ENCODE measurements around the gene NXPH4.

The NXPH4 gene

DNA sequence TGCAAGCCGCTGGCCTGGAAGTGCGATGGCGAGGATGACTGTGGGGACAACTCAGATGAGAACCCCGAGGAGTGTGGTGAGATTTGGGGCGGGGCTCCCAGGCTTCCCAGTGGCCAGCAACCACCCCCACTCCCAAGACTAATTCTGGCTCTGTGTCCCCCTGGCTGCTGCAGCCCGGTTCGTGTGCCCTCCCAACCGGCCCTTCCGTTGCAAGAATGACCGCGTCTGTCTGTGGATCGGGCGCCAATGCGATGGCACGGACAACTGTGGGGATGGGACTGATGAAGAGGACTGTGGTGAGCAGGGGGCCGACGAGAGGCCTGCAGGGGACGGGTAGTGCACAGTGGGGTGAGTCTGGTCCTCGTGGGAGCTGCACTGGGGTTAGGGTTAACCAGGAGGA, 12.1 kb upstream of the NXPH4 start:
- no peak for DNase-seq

DNA sequence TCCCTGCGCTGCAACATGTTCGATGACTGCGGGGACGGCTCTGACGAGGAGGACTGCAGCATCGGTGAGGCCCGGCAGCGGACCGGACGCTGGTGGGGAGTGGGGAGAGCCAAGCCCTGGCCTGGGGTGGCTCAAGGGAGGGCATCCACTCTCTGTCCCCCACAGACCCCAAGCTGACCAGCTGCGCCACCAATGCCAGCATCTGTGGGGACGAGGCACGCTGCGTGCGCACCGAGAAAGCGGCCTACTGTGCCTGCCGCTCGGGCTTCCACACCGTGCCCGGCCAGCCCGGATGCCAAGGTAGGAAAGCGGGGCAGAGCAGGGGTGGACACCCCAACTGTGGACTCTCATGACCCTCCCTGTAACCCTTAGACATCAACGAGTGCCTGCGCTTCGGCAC, 11.4 kb upstream of the NXPH4 start:
- no peak for DNase-seq

DNA sequence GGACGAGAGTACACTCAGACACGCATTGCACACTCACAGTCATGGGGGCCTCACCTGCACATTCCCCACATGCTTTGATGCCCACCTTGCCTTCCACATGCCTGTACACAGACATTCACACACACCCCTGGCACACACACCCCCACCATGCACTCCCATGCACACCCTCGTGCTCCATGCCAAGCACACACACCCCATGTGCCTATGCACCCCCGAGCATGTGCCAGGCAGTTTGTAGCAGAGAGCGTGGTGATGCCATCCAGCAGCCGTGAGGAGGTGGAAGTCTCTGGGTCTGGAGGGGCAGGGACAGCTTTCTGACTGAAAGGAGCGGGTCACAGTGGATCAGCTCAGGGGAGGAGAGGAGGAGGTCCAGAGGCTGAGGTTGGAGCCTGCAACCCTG, 10.7 kb upstream of the NXPH4 start:
- no peak for DNase-seq

DNA sequence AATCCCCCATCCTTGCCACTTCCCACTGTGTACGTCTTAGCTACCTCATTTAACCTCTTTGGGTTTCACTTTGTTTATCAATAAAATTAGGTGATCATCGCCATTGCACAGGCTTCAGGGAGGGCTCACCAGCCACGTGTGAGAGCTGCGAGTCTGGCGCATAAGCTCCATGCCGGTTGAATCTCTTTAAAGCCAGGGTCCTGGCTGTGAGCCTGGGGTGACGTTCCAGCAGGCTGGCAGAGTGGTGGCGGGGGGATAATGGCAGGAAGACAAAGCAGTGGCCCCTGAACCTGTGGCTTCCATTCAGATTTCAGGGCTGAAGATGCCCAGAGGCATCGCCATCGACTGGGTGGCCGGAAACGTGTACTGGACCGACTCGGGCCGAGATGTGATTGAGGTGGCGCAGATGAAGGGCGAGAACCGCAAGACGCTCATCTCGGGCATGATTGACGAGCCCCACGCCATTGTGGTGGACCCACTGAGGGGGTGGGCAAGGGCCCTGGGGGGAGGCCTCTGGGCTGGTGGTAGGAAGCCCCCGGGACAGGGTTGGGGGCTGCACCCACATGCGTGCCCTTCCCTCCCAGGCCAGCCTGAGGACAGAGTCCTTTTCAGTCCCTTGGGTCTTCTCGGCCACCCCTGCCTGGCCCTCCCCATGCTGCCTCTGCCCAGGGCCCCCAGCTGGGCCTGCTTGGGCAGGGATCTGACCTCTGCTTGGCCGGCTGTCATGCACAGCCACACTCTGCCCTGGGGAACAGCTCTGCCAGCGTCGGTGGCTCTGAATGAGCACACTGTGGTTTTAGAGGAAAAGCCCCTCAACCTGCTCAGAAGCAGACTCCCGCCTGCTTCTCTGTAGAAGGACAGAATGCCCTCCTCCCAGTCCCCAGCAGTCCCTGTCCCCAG, 8.6 kb upstream of the NXPH4 start:
- no peak for DNase-seq

DNA sequence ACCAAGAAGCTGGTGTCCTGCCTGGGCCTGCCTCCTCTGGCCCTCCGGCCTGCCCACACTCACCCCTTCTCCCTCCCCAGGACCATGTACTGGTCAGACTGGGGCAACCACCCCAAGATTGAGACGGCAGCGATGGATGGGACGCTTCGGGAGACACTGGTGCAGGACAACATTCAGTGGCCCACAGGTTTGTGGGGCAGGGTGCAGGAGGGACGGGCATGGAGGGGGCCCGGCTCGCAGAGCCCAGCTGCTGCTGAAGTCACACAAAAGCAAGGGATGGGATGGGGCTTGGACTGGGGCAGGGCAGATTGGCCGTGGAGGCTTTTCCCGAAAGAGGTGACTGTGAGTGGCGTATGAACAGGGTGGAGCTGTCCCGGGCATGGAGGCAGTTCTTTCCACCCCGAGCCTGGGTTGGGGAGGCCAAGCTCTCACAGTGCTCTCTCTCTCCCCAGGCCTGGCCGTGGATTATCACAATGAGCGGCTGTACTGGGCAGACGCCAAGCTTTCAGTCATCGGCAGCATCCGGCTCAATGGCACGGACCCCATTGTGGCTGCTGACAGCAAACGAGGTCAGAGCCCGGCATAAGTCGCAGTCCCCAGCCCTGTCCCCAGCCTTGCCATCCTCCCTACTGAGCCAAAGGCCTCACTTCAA, 7.8 kb upstream of the NXPH4 start:
- no peak for DNase-seq

DNA sequence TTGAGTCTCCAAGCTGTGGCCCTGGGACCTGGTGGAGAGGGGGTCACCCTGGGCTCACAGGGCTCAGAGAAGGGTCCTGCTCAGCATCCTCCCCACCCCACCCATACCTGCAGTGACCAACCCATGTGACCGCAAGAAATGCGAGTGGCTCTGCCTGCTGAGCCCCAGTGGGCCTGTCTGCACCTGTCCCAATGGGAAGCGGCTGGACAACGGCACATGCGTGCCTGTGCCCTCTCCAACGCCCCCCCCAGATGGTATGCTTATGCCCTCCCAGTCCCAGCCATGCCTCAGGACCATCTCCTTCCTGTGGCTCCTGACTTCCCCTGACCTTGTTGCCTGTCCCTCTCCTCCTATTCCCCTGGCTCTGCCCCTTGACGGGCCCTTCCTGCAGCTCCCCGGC, 6.7 kb upstream of the NXPH4 start:
- DNase-seq = no peak

DNA sequence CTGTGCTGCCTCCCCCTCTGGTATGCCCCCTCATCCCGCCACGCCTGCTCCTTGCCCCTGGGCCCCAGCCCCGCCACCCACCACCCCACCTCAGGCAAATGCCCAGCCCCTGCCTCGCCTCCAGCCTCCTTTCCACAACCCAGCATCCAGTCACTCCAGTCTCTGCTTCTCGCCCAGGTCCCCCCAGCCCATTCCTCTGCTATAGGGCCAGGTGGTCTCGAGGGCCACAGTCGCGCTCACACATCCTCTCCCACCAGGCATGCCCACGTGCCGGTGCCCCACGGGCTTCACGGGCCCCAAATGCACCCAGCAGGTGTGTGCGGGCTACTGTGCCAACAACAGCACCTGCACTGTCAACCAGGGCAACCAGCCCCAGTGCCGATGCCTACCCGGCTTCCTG, 6.1 kb upstream of the NXPH4 start:
- no peak for DNase-seq

DNA sequence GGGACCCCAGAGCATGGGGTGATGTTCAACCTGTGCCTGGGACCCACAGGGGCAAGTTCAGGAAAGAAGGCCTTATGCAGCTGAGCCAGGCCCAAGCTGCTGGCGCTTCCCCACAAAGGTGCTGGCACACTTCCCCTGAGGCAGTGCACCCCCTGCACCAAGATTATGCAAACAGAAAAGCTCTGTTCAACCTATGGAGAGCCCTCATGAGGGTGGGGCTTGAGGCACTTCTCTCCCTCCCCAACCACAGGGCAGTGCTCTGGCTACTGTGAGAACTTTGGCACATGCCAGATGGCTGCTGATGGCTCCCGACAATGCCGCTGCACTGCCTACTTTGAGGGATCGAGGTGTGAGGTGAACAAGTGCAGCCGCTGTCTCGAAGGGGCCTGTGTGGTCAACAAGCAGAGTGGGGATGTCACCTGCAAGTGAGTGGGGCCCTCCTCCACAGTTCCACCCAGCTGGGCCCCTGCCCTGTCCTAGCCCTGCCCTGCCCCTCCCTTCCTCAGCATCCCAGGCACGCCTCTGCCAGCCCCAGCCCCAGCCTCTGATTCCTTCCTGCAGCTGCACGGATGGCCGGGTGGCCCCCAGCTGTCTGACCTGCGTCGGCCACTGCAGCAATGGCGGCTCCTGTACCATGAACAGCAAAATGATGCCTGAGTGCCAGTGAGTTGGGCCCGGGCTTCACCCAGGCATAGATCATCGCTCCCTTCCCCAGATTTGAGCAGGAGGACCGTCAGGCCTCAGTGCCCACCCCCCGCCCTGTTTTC, 5.5 kb upstream of the NXPH4 start:
- DNase-seq = no peak

DNA sequence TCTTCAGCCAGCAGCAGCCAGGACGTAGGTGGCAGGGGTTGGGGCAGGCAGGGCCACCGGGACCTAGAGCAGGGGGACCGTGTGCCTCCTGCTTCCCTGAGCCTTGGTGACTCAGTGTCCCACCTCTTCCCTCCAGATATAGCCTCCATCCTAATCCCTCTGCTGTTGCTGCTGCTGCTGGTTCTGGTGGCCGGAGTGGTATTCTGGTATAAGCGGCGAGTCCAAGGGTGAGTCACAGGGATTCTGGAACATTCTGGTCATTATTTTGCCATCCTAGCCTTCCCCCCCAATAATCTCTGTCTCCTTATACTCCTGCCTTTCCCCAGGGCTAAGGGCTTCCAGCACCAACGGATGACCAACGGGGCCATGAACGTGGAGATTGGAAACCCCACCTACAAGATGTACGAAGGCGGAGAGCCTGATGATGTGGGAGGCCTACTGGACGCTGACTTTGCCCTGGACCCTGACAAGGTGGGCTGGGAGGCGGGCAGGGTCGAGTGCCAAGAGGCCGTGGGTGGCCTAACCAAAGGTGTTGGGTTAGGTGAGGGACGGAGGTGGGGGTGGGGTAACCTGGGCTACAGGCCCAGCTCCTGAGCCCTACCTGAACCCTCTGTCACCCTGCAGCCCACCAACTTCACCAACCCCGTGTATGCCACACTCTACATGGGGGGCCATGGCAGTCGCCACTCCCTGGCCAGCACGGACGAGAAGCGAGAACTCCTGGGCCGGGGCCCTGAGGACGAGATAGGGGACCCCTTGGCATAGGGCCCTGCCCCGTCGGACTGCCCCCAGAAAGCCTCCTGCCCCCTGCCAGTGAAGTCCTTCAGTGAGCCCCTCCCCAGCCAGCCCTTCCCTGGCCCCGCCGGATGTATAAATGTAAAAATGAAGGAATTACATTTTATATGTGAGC, 4.5 kb upstream of the NXPH4 start:
- no peak for DNase-seq

DNA sequence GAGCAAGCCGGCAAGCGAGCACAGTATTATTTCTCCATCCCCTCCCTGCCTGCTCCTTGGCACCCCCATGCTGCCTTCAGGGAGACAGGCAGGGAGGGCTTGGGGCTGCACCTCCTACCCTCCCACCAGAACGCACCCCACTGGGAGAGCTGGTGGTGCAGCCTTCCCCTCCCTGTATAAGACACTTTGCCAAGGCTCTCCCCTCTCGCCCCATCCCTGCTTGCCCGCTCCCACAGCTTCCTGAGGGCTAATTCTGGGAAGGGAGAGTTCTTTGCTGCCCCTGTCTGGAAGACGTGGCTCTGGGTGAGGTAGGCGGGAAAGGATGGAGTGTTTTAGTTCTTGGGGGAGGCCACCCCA, 3.9 kb upstream of the NXPH4 start:
- no peak for DNase-seq

DNA sequence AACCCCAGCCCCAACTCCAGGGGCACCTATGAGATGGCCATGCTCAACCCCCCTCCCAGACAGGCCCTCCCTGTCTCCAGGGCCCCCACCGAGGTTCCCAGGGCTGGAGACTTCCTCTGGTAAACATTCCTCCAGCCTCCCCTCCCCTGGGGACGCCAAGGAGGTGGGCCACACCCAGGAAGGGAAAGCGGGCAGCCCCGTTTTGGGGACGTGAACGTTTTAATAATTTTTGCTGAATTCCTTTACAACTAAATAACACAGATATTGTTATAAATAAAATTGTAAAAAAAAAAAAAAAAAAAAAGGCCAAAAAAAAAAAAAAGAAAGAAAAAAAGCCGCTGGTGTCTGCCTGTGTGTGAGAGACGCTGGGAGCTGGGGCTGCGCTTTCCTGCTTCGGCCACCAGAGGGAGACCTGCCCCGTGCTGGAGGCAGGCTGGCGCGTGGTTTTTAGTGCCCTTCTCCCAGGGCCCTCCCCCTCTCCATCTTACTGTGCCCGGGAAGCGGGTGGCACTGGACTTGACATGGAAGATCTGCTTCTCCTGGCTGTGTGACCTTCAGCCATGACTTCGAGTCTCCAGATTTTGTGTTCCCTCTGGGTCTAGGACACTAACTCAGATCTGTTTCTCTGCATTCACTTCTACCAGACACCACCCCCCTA, 3.4 kb upstream of the NXPH4 start:
- DNase-seq = peak; percentile 91

DNA sequence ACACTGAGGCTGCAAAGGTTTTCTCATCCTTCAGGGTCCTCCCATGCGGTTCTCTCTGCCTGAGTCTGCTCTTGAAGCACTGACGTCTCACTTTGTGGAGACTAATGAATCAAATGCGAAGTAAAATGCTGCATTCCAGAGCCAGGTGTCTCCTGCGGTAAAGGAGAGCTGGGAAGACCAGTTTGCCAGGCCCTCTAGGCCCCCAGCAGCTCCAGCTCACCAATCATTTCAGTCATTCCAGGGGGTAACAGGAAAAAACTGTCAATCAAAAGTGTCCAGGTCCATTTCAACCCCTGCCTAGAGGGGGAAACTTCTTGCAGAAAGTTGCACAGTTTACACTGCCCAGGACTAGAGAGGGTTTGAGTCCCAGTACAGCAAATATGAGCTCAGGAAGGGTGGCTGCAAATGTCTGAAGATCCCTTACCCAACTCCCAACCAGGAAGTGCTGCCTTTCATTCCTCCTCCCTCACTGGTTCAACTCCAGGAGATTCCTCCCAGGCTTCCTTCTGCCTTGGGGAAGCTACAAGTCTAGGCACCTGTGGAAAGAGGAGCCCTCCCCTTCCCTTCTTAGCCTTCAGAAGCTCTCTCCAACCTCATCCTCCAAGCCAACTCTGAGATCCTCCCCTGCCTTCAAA, 2.7 kb upstream of the NXPH4 start:
- DNase-seq = no peak

DNA sequence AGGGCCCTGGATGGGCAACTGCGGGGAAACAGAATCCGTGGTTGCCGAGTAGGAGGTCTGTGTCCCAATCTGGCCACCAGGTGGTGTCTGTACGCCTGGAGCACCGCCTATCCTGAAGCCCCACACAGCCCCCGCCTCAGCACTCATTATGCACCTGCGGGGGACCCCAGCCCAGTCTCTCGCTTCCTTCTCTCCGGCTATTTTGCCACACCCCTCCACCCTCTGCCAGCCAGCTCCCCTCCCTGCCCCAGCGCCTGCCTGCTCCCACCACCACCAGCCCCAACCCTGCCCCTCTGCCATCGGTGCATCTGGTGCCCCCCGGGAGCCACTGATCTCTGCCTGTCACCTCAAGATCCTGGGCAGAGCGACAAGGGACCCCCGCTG, 2.2 kb upstream of the NXPH4 start:
- peak; percentile 67 for DNase-seq

DNA sequence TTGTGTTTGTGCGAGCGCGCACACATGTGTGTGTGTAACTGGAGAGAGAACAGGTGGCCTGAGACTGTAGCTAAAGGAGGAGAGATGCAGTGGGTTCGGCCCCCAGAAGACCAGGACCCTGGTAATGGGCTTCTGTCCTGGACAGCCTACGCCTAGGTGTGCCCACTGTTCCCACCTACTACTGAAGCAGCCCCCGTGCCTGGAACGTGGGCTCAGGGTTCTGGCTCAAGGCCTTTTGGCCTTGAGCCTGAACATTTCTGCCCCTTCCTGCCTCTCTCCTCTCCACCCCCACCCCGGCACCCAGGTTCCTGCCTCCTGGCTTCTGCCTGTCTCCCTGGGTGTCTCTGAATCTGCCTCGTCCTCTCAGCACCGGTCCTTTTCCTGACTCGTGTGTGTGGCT, 1.5 kb upstream of the NXPH4 start:
- DNase-seq = no peak

DNA sequence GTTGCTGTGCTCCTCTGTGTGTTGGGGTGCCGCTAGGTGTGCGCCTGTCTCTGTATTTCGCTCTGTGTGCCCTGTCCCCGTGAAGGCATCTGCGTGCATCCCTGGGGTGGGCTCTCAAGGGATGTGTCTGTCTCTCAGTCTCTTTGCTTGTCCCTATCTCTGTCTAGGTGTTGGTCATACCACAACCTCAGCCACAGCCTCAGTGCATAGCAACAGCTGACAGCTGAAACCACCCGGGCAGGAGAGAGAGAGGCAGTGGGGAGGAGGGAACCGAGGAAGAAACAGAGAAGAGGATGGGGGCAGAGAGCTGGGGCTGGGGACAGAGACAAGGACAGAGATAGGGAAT, 953 bp upstream of the NXPH4 start:
- no peak for DNase-seq

DNA sequence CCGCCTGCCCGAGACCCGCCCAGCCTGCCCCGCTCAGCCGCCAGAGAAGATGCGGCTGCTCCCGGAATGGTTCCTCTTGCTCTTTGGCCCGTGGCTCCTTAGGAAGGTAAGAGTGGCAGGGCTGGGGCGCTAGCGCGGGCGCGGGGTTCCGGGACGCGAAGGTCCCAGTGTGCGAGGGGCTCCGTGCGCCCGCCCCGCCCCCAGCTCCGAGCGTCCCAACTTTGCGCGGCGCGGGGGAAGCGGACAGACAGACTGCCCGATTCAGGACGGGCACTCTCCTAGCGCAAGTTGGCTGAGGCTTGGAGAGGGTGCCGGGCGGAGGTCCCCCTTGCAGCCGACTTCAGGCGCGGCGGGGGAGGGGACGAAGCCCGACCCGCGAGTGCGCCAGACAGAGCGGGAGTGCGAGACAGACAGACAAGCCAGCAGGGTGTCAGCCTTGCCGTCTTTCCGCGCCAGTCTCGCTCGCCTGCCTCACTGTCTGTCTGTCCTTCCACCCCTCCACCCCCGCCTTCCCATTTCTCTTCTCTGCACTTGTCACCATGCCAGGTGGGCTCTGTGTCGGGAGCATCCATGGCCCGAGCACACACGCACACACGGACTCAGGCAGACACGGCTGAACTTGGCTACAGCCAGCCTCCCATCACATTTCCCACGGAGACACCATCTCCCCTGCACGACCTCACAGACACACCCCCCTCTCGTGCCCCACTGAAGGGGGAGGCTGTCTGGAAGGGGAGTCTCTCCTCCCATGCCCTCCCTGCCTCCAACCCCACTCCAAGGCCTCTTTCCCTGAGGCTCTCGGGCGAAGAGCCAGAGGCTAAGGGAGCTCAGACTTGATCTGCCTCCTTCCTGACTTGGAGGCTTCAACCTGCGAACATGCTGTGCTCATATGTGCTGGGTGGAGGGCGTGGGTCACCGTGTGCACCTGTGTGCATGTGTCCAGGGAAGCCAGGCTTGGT, 606 bp downstream of the NXPH4 start:
- DNase-seq = no peak

DNA sequence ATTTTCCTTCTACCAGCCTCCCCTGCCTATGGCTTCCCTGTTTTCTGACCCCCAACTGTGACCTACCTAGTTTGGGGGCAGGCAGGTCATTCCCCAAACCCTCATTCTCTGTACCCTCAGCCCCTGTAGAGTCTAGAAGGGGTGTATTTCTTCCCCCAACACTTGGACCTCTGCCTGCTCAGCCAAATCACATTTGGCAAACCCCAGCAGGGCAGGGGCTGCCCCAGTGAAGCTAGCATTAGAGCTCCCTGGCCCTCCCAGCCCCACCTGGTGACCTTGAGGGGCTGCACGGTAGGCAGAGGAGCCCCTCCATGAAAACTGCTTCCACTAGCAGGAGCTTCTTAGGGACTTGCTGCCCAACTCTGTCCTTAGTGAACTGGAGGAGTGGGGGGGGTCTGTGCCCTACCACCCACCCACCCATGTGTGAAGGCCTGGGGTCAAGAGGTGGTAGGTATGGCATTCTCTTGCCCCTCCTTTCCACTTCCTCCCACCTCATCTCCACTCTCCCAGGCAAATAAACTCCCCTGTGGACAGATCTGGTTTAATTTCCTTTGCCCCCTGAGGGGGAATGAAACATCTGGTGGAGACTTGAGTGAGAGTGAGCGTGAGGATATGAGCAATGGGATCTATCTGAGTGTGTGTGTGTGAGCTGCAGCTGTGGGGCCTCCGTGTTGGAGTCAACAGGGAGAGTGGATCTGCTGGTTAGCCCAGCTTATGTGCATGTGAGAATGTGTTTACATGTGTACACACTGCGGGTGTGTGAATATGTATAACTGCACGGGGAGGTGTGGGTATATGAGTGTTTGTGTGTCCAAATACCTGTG, 1.6 kb downstream of the NXPH4 start:
- DNase-seq = no peak

DNA sequence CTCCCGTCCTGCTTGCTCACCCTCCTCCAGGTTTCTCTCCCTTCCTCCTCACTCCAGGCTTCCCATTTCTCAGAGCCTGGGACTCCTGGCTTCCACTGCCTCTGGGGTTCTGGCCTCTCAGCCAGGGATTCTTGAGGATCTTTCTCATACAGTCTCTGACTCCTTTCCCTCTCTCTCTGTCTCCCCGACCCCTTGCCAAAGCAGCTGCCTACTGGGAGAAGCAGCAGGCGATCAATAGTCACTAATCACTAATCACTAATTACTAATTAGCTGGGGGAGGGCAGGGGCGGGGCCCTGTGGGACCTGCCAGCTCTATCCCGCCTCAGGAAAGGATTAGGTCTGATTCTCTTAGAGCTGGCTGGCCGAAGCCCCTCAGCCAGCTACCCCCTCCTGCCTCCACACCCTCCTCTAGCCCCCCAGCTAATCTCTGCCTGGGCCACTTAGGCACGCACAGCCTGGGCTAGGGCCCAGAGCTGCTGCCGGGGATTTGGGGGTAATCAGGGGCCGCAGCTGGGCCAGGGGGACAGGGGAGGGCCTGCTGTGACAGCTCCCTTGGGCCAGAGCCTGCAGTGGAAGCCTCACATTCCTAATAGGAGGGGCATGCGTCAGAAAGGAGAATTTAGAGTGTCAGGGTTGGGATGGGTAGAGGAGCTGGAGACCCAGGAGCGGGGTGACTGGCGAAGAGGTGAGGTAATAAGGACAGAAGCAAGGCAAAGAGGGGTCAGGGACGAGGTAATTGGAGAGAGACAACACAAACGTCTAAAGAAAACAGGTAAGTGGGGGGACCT, 2.8 kb downstream of the NXPH4 start:
- DNase-seq = no peak
